ENCODE data around the gene MLLT3.

MLLT3 gene

DNA sequence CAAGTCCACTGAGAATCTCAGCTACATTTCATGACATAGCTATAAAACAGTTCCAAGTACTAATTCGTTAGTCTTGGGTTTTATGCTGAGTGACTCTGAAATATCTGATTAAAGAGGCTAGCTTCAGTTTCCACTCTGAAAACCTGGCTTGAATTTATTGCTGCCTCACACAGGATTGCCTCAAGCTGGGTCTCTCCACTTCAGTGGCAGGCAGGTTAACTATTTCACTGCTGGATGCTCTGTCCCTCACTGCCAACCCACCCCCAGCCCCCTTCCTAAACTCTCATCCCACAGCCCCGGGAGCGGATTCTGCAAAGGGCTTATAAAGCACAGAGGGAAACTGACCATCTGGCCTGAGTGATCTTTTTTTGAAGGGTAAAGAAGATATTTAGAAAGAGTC, 318.3 kb downstream of the MLLT3 start:
- TF ChIP-seq, protein P1, sequence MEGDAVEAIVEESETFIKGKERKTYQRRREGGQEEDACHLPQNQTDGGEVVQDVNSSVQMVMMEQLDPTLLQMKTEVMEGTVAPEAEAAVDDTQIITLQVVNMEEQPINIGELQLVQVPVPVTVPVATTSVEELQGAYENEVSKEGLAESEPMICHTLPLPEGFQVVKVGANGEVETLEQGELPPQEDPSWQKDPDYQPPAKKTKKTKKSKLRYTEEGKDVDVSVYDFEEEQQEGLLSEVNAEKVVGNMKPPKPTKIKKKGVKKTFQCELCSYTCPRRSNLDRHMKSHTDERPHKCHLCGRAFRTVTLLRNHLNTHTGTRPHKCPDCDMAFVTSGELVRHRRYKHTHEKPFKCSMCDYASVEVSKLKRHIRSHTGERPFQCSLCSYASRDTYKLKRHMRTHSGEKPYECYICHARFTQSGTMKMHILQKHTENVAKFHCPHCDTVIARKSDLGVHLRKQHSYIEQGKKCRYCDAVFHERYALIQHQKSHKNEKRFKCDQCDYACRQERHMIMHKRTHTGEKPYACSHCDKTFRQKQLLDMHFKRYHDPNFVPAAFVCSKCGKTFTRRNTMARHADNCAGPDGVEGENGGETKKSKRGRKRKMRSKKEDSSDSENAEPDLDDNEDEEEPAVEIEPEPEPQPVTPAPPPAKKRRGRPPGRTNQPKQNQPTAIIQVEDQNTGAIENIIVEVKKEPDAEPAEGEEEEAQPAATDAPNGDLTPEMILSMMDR (IDR thresholded peaks at IDR 0.05; ENCODE audit: control insufficient read depth, insufficient read depth, low read depth, low read length, missing control alignments) = no peak
- H3K4me3 ChIP-seq (ENCODE audit: control insufficient read depth, low read depth, low read length) = no peak overlapping the region
- DNase-seq (ENCODE audit: low read depth) = no peak

DNA sequence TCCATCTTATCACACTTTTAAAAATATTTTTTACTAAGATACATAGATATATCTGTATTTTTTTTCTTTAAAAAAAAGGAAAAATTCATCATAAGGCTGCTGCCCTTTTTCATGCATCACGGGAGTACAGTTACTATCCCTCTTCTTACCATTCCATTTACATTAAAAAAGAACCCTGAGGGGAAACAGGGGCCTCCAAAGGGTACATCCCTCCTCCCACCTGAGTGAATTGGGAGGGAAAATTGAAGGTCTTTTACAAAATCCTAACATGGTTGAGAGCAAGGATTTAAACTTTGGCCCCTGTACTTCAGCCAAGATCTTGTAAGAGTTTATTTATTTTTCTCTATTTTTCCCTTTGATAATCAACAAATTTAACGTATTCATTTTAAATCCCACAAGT, 319.2 kb downstream of the MLLT3 start:
- no peak for DNase-seq (ENCODE audit: low read depth)
- TF ChIP-seq, protein P1 (IDR thresholded peaks at IDR 0.05; ENCODE audit: control insufficient read depth, insufficient read depth, low read depth, low read length, missing control alignments) = no peak
- H3K4me3 ChIP-seq (ENCODE audit: control insufficient read depth, low read depth, low read length) = no peak overlapping the region

DNA sequence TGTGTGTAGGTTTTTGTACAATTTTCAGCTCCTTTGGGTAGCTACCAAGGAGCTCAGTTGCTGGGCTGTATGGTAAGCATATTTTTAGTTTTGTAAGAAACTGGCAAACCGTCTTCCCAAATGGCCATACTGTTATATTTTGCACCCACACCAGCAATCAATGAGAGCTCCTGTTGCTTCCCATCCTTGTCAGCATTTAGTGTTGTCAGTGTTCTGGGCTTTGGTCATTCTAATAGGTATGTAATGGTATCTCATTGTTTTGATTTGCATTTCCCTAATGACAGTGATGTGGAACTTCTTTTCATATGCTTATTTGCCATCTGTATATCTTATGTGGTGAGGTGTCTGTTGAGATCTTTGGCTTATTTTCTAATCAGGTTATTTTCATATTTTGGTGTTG, 320.1 kb downstream of the MLLT3 start:
- H3K4me3 ChIP-seq (ENCODE audit: control insufficient read depth, low read depth, low read length) = no peak overlapping the region
- DNase-seq (ENCODE audit: low read depth) = no peak
- TF ChIP-seq, protein P1 (IDR thresholded peaks at IDR 0.05; ENCODE audit: control insufficient read depth, insufficient read depth, low read depth, low read length, missing control alignments) = no peak

DNA sequence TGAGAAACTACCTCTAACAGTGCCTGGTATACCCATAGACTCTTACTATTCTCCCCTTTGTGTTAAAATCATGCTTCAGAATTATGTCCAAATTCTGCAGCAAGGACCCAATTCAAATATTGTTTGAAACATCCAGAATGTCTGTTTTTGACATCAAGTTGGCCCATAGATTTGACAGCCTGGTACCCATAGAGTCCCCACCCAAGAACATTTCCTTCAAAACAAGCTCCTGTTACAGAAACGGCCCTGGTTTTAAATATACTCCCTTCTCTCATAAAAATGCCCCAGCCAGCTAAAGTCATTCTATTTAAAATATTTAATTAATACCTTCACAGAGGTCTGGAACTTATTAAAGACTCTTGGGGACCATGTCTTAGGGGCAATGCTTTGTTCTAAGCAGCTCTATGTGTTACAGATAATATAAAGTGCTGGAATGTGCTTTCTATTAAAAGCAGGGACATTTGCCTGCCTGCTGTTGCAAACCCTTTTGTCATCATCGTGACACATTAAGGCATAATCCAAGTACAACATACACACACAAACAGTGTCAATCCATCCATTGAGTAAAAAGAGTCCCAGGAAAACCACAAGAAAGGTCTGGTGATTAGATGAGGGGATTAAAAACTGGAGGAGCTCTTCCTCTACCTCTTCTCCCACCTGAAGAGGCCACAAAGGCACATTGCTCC, 321.7 kb downstream of the MLLT3 start:
- TF ChIP-seq, protein P1 (IDR thresholded peaks at IDR 0.05; ENCODE audit: control insufficient read depth, insufficient read depth, low read depth, low read length, missing control alignments) = no peak
- H3K4me3 ChIP-seq (ENCODE audit: control insufficient read depth, low read depth, low read length) = no peak overlapping the region
- no peak for DNase-seq (ENCODE audit: low read depth)

DNA sequence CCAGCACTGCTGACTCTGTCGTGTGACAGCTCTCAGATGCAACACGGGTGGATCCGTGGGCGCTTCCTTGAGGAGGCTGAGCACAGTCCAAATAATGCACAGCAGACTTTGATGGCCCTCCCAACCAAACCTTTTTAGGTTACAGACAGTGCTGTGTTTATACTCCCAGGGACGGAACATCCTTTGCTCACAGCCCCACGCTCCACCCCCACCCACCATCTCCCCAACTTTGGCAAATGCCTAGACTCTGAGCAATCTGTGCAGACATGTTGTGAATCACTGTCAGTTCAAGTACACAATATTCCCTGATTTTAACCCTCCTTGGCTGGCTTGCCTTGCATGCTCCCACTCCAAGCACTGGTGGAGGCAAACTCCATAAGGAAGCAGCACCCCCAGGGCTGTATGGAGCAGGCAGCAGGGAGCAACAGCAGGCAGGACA, 324.6 kb downstream of the MLLT3 start:
- no peak overlapping the region for H3K4me3 ChIP-seq (ENCODE audit: control insufficient read depth, low read depth, low read length)
- TF ChIP-seq, protein P1 (IDR thresholded peaks at IDR 0.05; ENCODE audit: control insufficient read depth, insufficient read depth, low read depth, low read length, missing control alignments) = no peak
- DNase-seq (ENCODE audit: low read depth) = peak; percentile 14

DNA sequence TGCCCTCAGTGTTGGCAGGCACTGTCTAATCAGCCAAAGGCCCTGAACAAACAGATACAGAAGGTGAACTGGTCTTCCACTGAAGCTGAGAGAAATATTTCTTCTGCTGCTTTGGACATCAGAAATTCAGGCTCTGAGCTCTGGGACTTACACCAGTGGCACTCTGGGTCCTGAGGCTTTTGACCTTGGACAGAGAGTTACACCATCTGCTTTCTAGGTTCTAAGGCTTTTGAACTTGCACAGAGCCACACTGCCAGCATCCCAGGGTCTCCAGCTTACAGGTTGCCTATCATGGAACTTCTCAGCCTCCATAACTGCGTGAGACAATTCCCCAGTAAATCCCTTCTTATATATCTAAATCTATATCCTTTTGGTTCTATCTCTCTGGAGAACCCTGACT, 326.7 kb downstream of the MLLT3 start:
- TF ChIP-seq, protein P1 (IDR thresholded peaks at IDR 0.05; ENCODE audit: control insufficient read depth, insufficient read depth, low read depth, low read length, missing control alignments) = no peak
- no peak for DNase-seq (ENCODE audit: low read depth)
- H3K4me3 ChIP-seq (ENCODE audit: control insufficient read depth, low read depth, low read length) = no peak overlapping the region
